HL-60 (cell line): ENCODE measurements around the gene ZNF618.

Experiments used
- DNase-seq, 2 experiments: peaks; one replicate each; pipeline ENCODE4 v3.0.0-alpha.2; 2010 to 2020; ENCODE audit warnings: low read depth in 1 of 2, low spot score in 1 of 2
- H3K27ac ChIP-seq: fragments of 250-450 bp; sonication (Bioruptor Pico); replicated peaks from 2 replicates; pipeline ENCODE4 v1.5.1; 2020; ENCODE audit warnings: mild to moderate bottlenecking, moderate library complexity
- H3K27me3 ChIP-seq: fragments of 250-450 bp; sonication (Bioruptor Pico); 2 replicates; pipeline ENCODE4 v1.5.1; 2021; ENCODE audit warnings: mild to moderate bottlenecking, moderate library complexity; ENCODE audit not compliant: insufficient read depth, poor library complexity, severe bottlenecking
- H3K4me3 ChIP-seq: replicated peaks from 2 replicates; pipeline ENCODE4 v1.5.1; 2011; ENCODE audit warnings: mild to moderate bottlenecking, control low read depth, low read length; ENCODE audit not compliant: insufficient read depth
- GABPA ChIP-seq: IDR thresholded peaks from 2 replicates; pipeline ENCODE4 v1.6.1; 2012; ENCODE audit warnings: low read depth
- POLR2AphosphoS5 ChIP-seq: IDR thresholded peaks from 2 replicates; pipeline ENCODE4 v1.6.1; 2012; ENCODE audit warnings: low read depth
- SPI1 ChIP-seq: IDR thresholded peaks from 2 replicates; pipeline ENCODE4 v1.6.1; 2012; ENCODE audit warnings: low read depth, mild to moderate bottlenecking, borderline replicate concordance
- TF ChIP-seq, protein P1 (sequence below): IDR thresholded peaks from one replicate; pipeline ENCODE4 v1.5.1; 2011; ENCODE audit warnings: low read length, control low read depth, inconsistent platforms; ENCODE audit not compliant: insufficient read depth
- TF ChIP-seq, protein P2 (sequence below): IDR thresholded peaks from 2 replicates; pipeline ENCODE4 v1.6.1; 2012; ENCODE audit warnings: low read depth; ENCODE audit not compliant: insufficient replicate concordance

ZNF618 gene

GRCh38 chr9:113888336-113888735, 12.2 kb downstream of the ZNF618 start:
- TF ChIP-seq, protein P1, sequence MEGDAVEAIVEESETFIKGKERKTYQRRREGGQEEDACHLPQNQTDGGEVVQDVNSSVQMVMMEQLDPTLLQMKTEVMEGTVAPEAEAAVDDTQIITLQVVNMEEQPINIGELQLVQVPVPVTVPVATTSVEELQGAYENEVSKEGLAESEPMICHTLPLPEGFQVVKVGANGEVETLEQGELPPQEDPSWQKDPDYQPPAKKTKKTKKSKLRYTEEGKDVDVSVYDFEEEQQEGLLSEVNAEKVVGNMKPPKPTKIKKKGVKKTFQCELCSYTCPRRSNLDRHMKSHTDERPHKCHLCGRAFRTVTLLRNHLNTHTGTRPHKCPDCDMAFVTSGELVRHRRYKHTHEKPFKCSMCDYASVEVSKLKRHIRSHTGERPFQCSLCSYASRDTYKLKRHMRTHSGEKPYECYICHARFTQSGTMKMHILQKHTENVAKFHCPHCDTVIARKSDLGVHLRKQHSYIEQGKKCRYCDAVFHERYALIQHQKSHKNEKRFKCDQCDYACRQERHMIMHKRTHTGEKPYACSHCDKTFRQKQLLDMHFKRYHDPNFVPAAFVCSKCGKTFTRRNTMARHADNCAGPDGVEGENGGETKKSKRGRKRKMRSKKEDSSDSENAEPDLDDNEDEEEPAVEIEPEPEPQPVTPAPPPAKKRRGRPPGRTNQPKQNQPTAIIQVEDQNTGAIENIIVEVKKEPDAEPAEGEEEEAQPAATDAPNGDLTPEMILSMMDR: no peak
- TF ChIP-seq POLR2AphosphoS5 (no peak), SPI1 (no peak), GABPA (no peak)
- TF ChIP-seq, protein P2, sequence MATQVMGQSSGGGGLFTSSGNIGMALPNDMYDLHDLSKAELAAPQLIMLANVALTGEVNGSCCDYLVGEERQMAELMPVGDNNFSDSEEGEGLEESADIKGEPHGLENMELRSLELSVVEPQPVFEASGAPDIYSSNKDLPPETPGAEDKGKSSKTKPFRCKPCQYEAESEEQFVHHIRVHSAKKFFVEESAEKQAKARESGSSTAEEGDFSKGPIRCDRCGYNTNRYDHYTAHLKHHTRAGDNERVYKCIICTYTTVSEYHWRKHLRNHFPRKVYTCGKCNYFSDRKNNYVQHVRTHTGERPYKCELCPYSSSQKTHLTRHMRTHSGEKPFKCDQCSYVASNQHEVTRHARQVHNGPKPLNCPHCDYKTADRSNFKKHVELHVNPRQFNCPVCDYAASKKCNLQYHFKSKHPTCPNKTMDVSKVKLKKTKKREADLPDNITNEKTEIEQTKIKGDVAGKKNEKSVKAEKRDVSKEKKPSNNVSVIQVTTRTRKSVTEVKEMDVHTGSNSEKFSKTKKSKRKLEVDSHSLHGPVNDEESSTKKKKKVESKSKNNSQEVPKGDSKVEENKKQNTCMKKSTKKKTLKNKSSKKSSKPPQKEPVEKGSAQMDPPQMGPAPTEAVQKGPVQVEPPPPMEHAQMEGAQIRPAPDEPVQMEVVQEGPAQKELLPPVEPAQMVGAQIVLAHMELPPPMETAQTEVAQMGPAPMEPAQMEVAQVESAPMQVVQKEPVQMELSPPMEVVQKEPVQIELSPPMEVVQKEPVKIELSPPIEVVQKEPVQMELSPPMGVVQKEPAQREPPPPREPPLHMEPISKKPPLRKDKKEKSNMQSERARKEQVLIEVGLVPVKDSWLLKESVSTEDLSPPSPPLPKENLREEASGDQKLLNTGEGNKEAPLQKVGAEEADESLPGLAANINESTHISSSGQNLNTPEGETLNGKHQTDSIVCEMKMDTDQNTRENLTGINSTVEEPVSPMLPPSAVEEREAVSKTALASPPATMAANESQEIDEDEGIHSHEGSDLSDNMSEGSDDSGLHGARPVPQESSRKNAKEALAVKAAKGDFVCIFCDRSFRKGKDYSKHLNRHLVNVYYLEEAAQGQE: no peak
- Histone ChIP-seq H3K4me3 (no peak overlapping the region), H3K27ac (no peak overlapping the region), H3K27me3 (no peaks in the 10 kb centered on the region)
- no peak for DNase-seq

GRCh38 chr9:113888976-113889375, 12.9 kb downstream of the ZNF618 start:
- Histone ChIP-seq H3K27me3 (no peaks in the 10 kb centered on the region), H3K4me3 (no peak overlapping the region), H3K27ac (no peak overlapping the region)
- DNase-seq: no peak
- TF ChIP-seq, protein P2: no peak

- Histone ChIP-seq H3K4me3 (no peak overlapping the region), H3K27ac (no peak overlapping the region), H3K27me3 (no peaks in the 10 kb centered on the region)
- TF ChIP-seq, protein P1: no peak
- TF ChIP-seq GABPA: no peak
- TF ChIP-seq POLR2AphosphoS5: no peak
- no peak for TF ChIP-seq SPI1
- TF ChIP-seq, protein P2: no peak
- DNase-seq: no peak
Observed at GRCh38 chr9:113890704-113891103, 14.6 kb downstream of the ZNF618 start.
